GM12878 (cell line): ENCODE data around the gene BTBD19.

Source experiments
- BHLHE40 ChIP-seq, 2 experiments: fragments of 450-650 bp in 1 of 2; IDR thresholded peaks; 2 replicates each; pipeline ENCODE4 v1.6.1; 2011 to 2017; ENCODE audit warnings: low read depth in 2 of 2, borderline replicate concordance in 1 of 2, improper control_type of control experiment in 1 of 2, low read length in 1 of 2, mild to moderate bottlenecking in 1 of 2
- ZNF24 ChIP-seq: fragments of 450-650 bp; IDR thresholded peaks from 2 replicates; pipeline ENCODE4 v1.6.1; 2017; ENCODE audit warnings: antibody characterized with exemption, mild to moderate bottlenecking
- TF ChIP-seq, protein P1 (sequence below), 3 experiments: IDR thresholded peaks in 2 of 3; conservative IDR thresholded peaks in 1 of 3; 2 replicates each; pipeline ENCODE4 v1.5.1; 2011; ENCODE audit warnings: low read depth in 3 of 3, low read length in 3 of 3, mild to moderate bottlenecking in 3 of 3, control low read depth in 2 of 3, moderate library complexity in 2 of 3, inconsistent platforms in 1 of 3, mixed read lengths in 1 of 3; ENCODE audit not compliant: control insufficient read depth in 2 of 3, insufficient read depth in 1 of 3; ENCODE audit errors: extremely low read depth in 1 of 3

- TF ChIP-seq, protein P1, sequence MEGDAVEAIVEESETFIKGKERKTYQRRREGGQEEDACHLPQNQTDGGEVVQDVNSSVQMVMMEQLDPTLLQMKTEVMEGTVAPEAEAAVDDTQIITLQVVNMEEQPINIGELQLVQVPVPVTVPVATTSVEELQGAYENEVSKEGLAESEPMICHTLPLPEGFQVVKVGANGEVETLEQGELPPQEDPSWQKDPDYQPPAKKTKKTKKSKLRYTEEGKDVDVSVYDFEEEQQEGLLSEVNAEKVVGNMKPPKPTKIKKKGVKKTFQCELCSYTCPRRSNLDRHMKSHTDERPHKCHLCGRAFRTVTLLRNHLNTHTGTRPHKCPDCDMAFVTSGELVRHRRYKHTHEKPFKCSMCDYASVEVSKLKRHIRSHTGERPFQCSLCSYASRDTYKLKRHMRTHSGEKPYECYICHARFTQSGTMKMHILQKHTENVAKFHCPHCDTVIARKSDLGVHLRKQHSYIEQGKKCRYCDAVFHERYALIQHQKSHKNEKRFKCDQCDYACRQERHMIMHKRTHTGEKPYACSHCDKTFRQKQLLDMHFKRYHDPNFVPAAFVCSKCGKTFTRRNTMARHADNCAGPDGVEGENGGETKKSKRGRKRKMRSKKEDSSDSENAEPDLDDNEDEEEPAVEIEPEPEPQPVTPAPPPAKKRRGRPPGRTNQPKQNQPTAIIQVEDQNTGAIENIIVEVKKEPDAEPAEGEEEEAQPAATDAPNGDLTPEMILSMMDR (IDR thresholded peaks at IDR 0.05 in 2 of 3, conservative IDR thresholded peaks at IDR 0.05 in 1 of 3; ENCODE audit: control insufficient read depth in 2 of 3, extremely low read depth in 1 of 3, insufficient read depth in 1 of 3, low read depth in 3 of 3, low read length in 3 of 3) = no peak
- TF ChIP-seq BHLHE40 (IDR thresholded peaks at IDR 0.05; ENCODE audit: borderline replicate concordance in 1 of 2, low read depth in 2 of 2, low read length in 1 of 2) = no peak
- no peak for TF ChIP-seq ZNF24
Observed at GRCh38 chr1:44806704-44807363, 1.5 kb upstream of the BTBD19 start, which contains the start of gene DYNLT4.
